Thyroid gland (tissue), 4 donors: ENCODE measurements around the gene CDON. TPM values are rescaled to one million over a fixed set of nuclear protein-coding genes. Genes with fewer than 3 reads are reported as not detected.

ENCODE experiments used
- DNase-seq, 2 donors: peaks; one replicate each; pipeline ENCODE4 v3.0.0-alpha.2; 2019
- H3K27ac ChIP-seq, 3 donors: fragments of 200-600 bp; sonication (generic); 1 replicate in 2 of 3; 2 replicates in 1 of 3; pipeline ENCODE4 v1.5.1; 2016 to 2019; ENCODE audit warnings: mild to moderate bottlenecking in 1 of 3, moderate library complexity in 1 of 3
- H3K27me3 ChIP-seq: fragments of 200-600 bp; sonication (generic); one replicate; pipeline ENCODE4 v1.5.1; 2019
- H3K36me3 ChIP-seq, 2 donors: fragments of 200-600 bp; sonication (generic); one replicate each; pipeline ENCODE4 v1.5.1; 2016 to 2019
- H3K4me1 ChIP-seq, 2 donors: fragments of 200-600 bp; sonication (generic); one replicate each; pipeline ENCODE4 v1.5.1; 2017 to 2019
- H3K4me3 ChIP-seq, 3 donors: fragments of 200-600 bp; sonication (generic); replicated peaks in 1 of 3; 1 replicate in 2 of 3; 2 replicates in 1 of 3; pipeline ENCODE4 v1.5.1; 2016; ENCODE audit warnings: mild to moderate bottlenecking in 1 of 3
- H3K9me3 ChIP-seq: fragments of 200-600 bp; sonication (generic); one replicate; pipeline ENCODE4 v1.5.1; 2017
- CTCF ChIP-seq, 6 experiments: fragments of 200-600 bp in 3 of 6; fragments of 450-650 bp in 3 of 6; sonication (generic) in 3 of 6; IDR thresholded peaks; one replicate each; pipeline ENCODE4 v1.5.1; 2016 to 2019; ENCODE audit warnings: antibody characterized with exemption in 6 of 6, mild to moderate bottlenecking in 2 of 6, inconsistent platforms in 1 of 6, moderate library complexity in 1 of 6
- POLR2A ChIP-seq, 2 donors: fragments of 450-650 bp; IDR thresholded peaks; one replicate each; pipeline ENCODE4 v1.6.1; 2017; ENCODE audit warnings: antibody characterized with exemption in 2 of 2, mild to moderate bottlenecking in 2 of 2, moderate library complexity in 1 of 2
- WGBS, 2 donors: methylation state at CpG; one replicate each; pipeline ENCODE4 v1.1.5; 2017; 5-methylcytosine and 5-hydroxymethylcytosine counted together
- intact Hi-C: fragments of 100-400 bp; cut with DNase I; formaldehyde crosslinking; loops from one replicate; pipeline ENCODE4 v1.15.1; 2023
- total RNA-seq, 4 donors: library from RNA; depleted of rRNA; stranded (reverse); fragments of >200 nt; gene quantifications; one replicate each; pipeline ENCODE4 v1.2.3, GENCODE V29; 2016

Gene CDON
- total RNA-seq, 4 donors from 2014 or later, result 75.8 to 168 (median 108) TPM

GRCh38 chr11:126090452-126090851, 27.8 kb upstream of the CDON start:
- TF ChIP-seq POLR2A (IDR thresholded peaks at IDR 0.05), result no peak
- no peak for TF ChIP-seq CTCF (IDR thresholded peaks at IDR 0.05)
- H3K27me3 ChIP-seq, result no peaks in the 10 kb centered on the region
- H3K36me3 ChIP-seq, result no peaks in the 10 kb centered on the region
- no peaks in the 10 kb centered on the region for H3K4me1 ChIP-seq
- intact Hi-C loops, result no loop called here
- no peaks in the 10 kb centered on the region for H3K9me3 ChIP-seq
- DNase-seq, result no peak
- H3K4me3 ChIP-seq, result no peak overlapping the region
- H3K27ac ChIP-seq, result no peak overlapping the region
- WGBS, 2 donors, result 98% methylated on average over 5 of the region's 5 CpGs

GRCh38 chr11:126088999-126089398, 26.3 kb upstream of the CDON start:
- intact Hi-C loops, result no loop called here
- Histone ChIP-seq H3K4me1 (peaks cover 0 to 10% of the 10 kb centered on the region in 2 donors), H3K4me3 (no peak overlapping the region), H3K27me3 (no peaks in the 10 kb centered on the region), H3K27ac (no peak overlapping the region), H3K9me3 (no peaks in the 10 kb centered on the region), H3K36me3 (no peaks in the 10 kb centered on the region)
- DNase-seq, result no peak
- WGBS, 2 donors, result 52 to 74% methylated on average over 1 of the region's 1 CpG
- no peak for TF ChIP-seq POLR2A (IDR thresholded peaks at IDR 0.05)
- TF ChIP-seq CTCF (IDR thresholded peaks at IDR 0.05), result no peak

DNA sequence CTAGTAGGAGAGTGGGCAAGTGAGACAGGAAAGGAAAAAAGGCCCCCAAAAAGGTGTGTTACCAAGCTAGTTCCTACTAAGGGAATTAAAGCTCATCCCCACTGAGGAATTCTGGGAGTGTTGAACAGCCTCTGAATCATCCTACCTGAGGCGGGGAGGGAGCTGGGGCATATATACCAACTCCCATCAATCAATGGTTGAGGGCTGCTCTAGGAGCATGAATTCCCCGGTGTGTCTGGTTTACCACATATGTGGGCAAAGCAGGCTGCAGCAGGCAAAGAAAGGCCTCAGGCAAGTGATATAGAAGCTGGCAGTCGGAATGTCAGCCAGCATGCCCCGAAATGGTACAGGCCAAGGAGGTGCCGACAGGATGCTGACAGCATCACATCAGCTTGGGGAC, 23.6 kb upstream of the CDON start:
- intact Hi-C loops, result no loop called here
- H3K27me3 ChIP-seq, result no peaks in the 10 kb centered on the region
- no peak overlapping the region for H3K4me3 ChIP-seq
- WGBS, 2 donors, result 76 to 81% methylated on average over 5 of the region's 5 CpGs
- no peak overlapping the region for H3K27ac ChIP-seq
- H3K4me1 ChIP-seq, result peaks cover 0 to 11% of the 10 kb centered on the region in 2 donors
- no peaks in the 10 kb centered on the region for H3K9me3 ChIP-seq
- TF ChIP-seq CTCF (IDR thresholded peaks at IDR 0.05), result no peak
- no peak for TF ChIP-seq POLR2A (IDR thresholded peaks at IDR 0.05)
- no peak for DNase-seq
- H3K36me3 ChIP-seq, result no peaks in the 10 kb centered on the region

GRCh38 chr11:126084608-126084912, 21.9 kb upstream of the CDON start:
- TF ChIP-seq POLR2A (IDR thresholded peaks at IDR 0.05) (no peak), CTCF (IDR thresholded peaks at IDR 0.05) (no peak)
- Histone ChIP-seq H3K36me3 (no peaks in the 10 kb centered on the region), H3K27me3 (no peaks in the 10 kb centered on the region), H3K9me3 (no peaks in the 10 kb centered on the region), H3K4me3 (no peak overlapping the region), H3K4me1 (peaks cover 17 to 28% of the 10 kb centered on the region in 2 donors), H3K27ac (no peak overlapping the region)
- DNase-seq, result peak; percentile 62 to 82
- 56 to 64% methylated on average over 3 to 4 of the region's 4 CpGs for WGBS, 2 donors
- intact Hi-C loops, result no loop called here

DNA sequence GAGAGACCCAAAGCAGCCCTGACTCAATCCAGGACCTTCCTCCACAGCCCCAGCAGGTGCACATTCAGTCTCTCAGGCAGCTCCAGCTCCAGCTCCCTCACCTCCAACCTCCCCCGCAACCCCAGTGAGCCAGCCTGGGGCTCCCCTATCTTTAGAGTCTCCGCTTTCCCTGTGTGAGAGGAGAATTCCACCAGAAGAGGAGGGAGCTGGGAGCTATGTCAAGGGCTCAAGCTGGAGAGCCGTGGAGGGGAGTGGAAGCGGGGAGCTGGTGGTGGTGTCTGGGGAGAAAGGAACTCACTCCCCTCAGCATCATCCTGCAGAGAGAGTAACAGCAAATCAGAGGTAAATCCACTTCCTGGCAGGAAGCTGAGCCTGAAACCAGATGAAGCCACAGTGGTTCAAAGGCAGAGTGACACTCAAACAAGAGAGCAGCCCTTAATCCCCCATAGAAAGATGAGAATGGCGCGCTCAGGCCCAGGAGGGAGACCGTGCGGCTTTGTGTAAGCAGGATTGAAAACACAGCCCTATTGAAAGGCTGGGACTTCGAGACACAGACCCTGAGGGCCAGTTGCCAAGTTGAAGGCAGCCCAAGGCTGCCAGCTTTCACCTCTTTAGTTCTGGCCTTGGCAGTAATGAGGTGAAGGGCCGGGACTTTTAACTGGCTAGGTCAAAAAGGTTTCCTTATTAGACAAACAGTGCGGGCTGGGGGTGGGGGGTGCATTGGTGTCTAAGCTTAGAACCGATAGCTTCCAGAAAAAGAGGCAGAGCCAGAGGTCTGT, 21.4 kb upstream of the CDON start:
- Histone ChIP-seq H3K27ac (no peak overlapping the region), H3K9me3 (no peaks in the 10 kb centered on the region), H3K36me3 (no peaks in the 10 kb centered on the region), H3K4me3 (no peak overlapping the region), H3K4me1 (peaks cover 17 to 32% of the 10 kb centered on the region in 2 donors), H3K27me3 (no peaks in the 10 kb centered on the region)
- peak in 1 of 2 donors; percentile 37 for DNase-seq
- WGBS, 2 donors, result 58 to 67% methylated on average over 12 of the region's 12 CpGs
- intact Hi-C loops, result no loop called here
- TF ChIP-seq POLR2A (IDR thresholded peaks at IDR 0.05) (no peak), CTCF (IDR thresholded peaks at IDR 0.05) (no peak)
